ENCODE results near the gene ABI3BP. TPM values are rescaled to one million over a fixed set of nuclear protein-coding genes. Genes with fewer than 3 reads are reported as not detected.

Gene ABI3BP
- total RNA-seq, 1 experiment from 2014 or later, result 3.1 TPM

DNA sequence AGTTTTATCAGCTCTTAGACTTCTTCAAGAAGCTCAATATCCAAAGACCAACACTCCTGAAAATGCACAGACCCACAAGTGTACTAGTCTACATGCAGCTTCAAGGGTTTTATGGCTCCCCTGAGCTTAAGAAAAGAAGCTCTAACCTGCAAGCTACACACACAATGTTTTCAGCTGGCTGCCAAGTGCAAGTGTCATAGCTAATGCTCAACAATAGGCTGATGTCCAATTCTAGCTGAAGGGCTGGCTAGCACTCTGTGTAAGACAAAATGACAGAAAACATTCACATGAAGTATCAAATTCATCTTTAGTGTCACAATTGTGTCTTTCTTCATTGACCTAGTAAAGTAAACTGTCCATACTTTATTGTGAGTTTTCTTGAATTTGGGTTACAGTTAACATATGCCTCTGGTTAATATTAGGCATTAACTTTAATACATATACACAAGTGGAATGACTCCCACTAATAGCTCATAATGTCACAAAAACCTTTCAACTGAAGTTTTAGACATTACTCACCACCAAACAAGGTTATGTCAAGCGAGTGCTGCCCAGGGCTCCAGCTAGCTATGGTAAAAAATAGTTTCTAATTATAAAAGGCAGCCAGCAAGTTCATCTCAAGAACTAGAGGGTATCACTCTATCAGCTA, 15.1 kb downstream of the ABI3BP start:
- POLR2A ChIA-PET, result no interaction called here
- no TSS peak for BruUV-seq (replicated peaks)
- intact Hi-C loops (cut with micrococcal nuclease), result no loop called here

DNA sequence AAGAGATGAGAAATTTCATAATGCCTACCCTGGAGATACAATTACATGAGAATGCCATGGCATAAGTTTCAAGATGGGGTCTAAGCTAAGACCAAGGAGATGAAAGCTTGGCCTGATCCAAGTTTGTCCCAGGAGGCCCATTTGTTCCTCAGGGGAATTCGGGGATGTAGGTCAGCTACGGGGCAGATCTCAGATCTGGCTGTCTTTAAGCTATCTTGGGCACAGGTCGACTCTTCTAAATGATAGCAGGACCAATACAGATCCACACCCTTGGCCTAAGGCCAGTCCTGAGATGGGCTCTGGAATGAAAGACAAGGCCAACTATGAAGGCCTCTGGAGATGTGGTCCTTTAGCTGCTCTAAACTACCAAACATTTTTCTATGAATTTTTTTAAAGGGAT, 16.6 kb downstream of the ABI3BP start:
- H3K4me1 Mint-ChIP-seq (ENCODE audit: insufficient read depth, unreplicated experiment), result no peaks in the 10 kb centered on the region
- H3K4me3 Mint-ChIP-seq (ENCODE audit: unreplicated experiment), result no peak overlapping the region
- H3K27ac Mint-ChIP-seq (ENCODE audit: low read depth, unreplicated experiment), result no peak overlapping the region
- H3K27me3 Mint-ChIP-seq (ENCODE audit: insufficient read depth, unreplicated experiment), result no peaks in the 10 kb centered on the region
- H3K9me3 Mint-ChIP-seq (ENCODE audit: unreplicated experiment), result no peaks in the 10 kb centered on the region
- CTCF ChIA-PET, result interaction anchor here (0.5 to 1.5 kb wide), 3 partner anchors 11 to 261 kb away, joined by 4 to 6 read pairs (median 5); no protein-coding TSS in a partner anchor
- no peaks in the 10 kb centered on the region for H3K36me3 Mint-ChIP-seq (ENCODE audit: insufficient read depth, unreplicated experiment)
- BruUV-seq (replicated peaks), result no TSS peak
- TF ChIP-seq, protein P1, sequence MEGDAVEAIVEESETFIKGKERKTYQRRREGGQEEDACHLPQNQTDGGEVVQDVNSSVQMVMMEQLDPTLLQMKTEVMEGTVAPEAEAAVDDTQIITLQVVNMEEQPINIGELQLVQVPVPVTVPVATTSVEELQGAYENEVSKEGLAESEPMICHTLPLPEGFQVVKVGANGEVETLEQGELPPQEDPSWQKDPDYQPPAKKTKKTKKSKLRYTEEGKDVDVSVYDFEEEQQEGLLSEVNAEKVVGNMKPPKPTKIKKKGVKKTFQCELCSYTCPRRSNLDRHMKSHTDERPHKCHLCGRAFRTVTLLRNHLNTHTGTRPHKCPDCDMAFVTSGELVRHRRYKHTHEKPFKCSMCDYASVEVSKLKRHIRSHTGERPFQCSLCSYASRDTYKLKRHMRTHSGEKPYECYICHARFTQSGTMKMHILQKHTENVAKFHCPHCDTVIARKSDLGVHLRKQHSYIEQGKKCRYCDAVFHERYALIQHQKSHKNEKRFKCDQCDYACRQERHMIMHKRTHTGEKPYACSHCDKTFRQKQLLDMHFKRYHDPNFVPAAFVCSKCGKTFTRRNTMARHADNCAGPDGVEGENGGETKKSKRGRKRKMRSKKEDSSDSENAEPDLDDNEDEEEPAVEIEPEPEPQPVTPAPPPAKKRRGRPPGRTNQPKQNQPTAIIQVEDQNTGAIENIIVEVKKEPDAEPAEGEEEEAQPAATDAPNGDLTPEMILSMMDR (IDR thresholded peaks at IDR 0.05; ENCODE audit: unreplicated experiment), result no peak
- DNase-seq (ENCODE audit: unreplicated experiment), result no peak
- intact Hi-C loops (cut with micrococcal nuclease), result no loop called here
- POLR2A ChIA-PET, result interaction anchor here (0.6 kb wide), 1 partner anchor 598 kb away, joined by 3 read pairs; no protein-coding TSS in a partner anchor

More for the DNA sequence above, 15.1 kb downstream of the ABI3BP start:
- Mint-ChIP-seq H3K4me1 (ENCODE audit: insufficient read depth, unreplicated experiment) (no peaks in the 10 kb centered on the region), H3K27me3 (ENCODE audit: insufficient read depth, unreplicated experiment) (no peaks in the 10 kb centered on the region), H3K4me3 (ENCODE audit: unreplicated experiment) (no peak overlapping the region), H3K27ac (ENCODE audit: low read depth, unreplicated experiment) (no peak overlapping the region), H3K9me3 (ENCODE audit: unreplicated experiment) (no peaks in the 10 kb centered on the region), H3K36me3 (ENCODE audit: insufficient read depth, unreplicated experiment) (no peaks in the 10 kb centered on the region)
- no peak for DNase-seq (ENCODE audit: unreplicated experiment)
- CTCF ChIA-PET, result interaction anchor here (0.6 to 1.5 kb wide), 2 partner anchors 9 to 119 kb away, joined by 3 to 4 read pairs; no protein-coding TSS in a partner anchor
- TF ChIP-seq, protein P1 (IDR thresholded peaks at IDR 0.05; ENCODE audit: unreplicated experiment), result no peak

DNA sequence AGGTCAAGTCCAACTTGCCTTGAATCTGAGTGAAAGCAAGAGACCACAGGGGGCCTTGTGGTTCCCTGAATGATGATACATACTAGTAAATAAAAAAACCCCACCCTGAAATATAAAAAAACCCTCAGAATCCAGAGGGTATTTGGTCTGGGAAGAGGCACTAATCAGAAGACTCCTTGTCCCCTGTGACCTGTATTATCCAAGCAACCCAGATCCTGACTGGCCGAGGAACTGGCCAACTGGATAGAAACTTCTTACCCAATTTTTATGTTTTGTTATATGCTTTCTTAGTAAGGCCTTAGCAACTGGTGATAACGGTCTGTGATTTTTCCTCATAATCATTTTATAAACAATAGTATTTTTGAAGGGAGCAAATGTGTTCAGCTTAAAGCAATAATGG, 17.5 kb downstream of the ABI3BP start:
- Mint-ChIP-seq H3K4me1 (ENCODE audit: insufficient read depth, unreplicated experiment) (no peaks in the 10 kb centered on the region), H3K27me3 (ENCODE audit: insufficient read depth, unreplicated experiment) (no peaks in the 10 kb centered on the region), H3K27ac (ENCODE audit: low read depth, unreplicated experiment) (no peak overlapping the region), H3K9me3 (ENCODE audit: unreplicated experiment) (no peaks in the 10 kb centered on the region), H3K4me3 (ENCODE audit: unreplicated experiment) (no peak overlapping the region), H3K36me3 (ENCODE audit: insufficient read depth, unreplicated experiment) (no peaks in the 10 kb centered on the region)
- POLR2A ChIA-PET, result interaction anchor here (0.8 kb wide), 1 partner anchor 20 kb away, joined by 3 read pairs; no protein-coding TSS in a partner anchor
- TF ChIP-seq, protein P1 (IDR thresholded peaks at IDR 0.05; ENCODE audit: unreplicated experiment), result no peak
- no TSS peak for BruUV-seq (replicated peaks)
- intact Hi-C loops (cut with micrococcal nuclease), result no loop called here
- DNase-seq (ENCODE audit: unreplicated experiment), result no peak
- CTCF ChIA-PET, result interaction anchor here (0.6 to 0.9 kb wide), 2 partner anchors 10 to 12 kb away, joined by 3 to 7 read pairs; no protein-coding TSS in a partner anchor

DNA sequence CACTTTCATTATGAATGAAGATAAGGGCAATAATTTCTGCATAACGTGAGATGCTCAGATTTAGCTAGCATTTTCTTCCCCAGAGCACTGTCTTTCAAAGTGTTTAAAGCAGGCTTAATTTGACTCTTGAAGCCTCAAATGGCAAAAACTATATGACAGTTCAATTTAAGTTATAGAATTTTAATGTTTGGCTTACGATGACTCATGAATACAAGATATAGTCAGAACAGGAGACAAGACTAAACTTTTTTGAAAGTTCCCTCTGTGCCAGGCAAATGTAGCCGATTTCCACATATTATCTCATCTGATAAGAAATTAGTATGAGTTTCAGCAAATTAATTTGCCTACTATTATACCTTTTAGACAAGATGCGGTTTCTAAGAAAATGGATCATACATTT, 19.6 kb downstream of the ABI3BP start:
- BruUV-seq (replicated peaks), result no TSS peak
- TF ChIP-seq, protein P1 (IDR thresholded peaks at IDR 0.05; ENCODE audit: unreplicated experiment), result no peak
- H3K27me3 Mint-ChIP-seq (ENCODE audit: insufficient read depth, unreplicated experiment), result no peaks in the 10 kb centered on the region
- H3K27ac Mint-ChIP-seq (ENCODE audit: low read depth, unreplicated experiment), result no peak overlapping the region
- DNase-seq (ENCODE audit: unreplicated experiment), result no peak
- CTCF ChIA-PET, result interaction anchor here (0.6 to 0.7 kb wide), 2 partner anchors 10 to 107 kb away, joined by 3 read pairs; no protein-coding TSS in a partner anchor
- no peaks in the 10 kb centered on the region for H3K36me3 Mint-ChIP-seq (ENCODE audit: insufficient read depth, unreplicated experiment)
- no peak overlapping the region for H3K4me3 Mint-ChIP-seq (ENCODE audit: unreplicated experiment)
- H3K4me1 Mint-ChIP-seq (ENCODE audit: insufficient read depth, unreplicated experiment), result peaks cover 6% of the 10 kb centered on the region
- intact Hi-C loops (cut with micrococcal nuclease), result no loop called here
- POLR2A ChIA-PET, result no interaction called here
- no peaks in the 10 kb centered on the region for H3K9me3 Mint-ChIP-seq (ENCODE audit: unreplicated experiment)
